ENCODE data around the gene GARIN5B.
"Not testable (repeated sequence)": the region's sequence is repeated elsewhere in the genome, so short reads cannot be mapped to it uniquely, and the experiment has no call there.

The GARIN5B gene

DNA sequence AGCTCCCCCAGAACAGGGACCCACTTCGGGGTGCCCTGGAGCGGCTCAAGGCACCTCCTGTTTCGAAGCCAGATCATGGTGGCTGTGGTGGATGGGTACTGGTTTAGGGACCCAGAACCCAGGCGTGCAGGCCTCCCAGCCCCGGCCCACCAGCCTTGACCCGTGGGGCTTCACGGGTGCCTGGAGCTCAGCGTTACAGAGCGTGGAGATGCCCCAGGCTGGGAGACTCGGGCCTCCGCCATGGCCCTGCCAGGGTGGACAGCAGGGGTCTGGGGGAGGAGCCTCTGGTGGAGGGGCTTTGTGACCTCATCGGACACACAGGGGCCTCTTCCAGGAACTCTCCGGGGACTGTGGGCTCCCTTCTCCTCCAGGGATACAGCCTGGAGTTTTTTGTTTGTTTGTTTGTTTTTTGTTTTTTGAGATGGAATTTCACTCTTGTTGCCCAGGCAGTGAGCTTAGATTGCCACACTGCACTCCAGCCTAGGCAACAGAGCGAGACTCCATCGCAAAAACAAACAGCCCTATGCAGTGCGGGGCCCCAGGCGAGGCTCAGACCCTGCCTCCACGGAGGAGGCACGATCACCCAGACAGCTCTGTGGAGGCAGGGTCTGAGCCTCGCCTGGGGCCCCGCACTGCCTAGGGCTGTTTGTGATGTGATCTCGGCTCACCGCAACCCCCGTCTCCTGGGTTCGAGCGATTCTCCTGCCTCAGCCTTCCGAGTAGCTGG lies at the start of gene GARIN5B:
TSS of gene GARIN5B (minus strand) at position 271 of the 727 bp plus-strand sequence. CDS start at position 77, 194 bp downstream.
- Histone ChIP-seq H3K27ac (ENCODE audit: low read depth, low read length) (no peak within 1 kb of the TSS), H3K4me3 (ENCODE audit: low read depth, low read length) (no peak within 1 kb of the TSS), H3K4me1 (ENCODE audit: control insufficient read depth, insufficient read depth, low read length, unreplicated experiment) (no peaks in the 10 kb centered on the region), H3K27me3 (ENCODE audit: insufficient read depth, low read length) (no peaks in the 10 kb centered on the region), H2AFZ (ENCODE audit: low read length, unreplicated experiment) (no peak within 1 kb of the TSS), H3K36me3 (ENCODE audit: insufficient read depth, low read length) (no peaks in the 10 kb centered on the region), H3K79me2 (ENCODE audit: control insufficient read depth, insufficient read depth, low read length, unreplicated experiment) (no peaks in the 10 kb centered on the region)

DNA sequence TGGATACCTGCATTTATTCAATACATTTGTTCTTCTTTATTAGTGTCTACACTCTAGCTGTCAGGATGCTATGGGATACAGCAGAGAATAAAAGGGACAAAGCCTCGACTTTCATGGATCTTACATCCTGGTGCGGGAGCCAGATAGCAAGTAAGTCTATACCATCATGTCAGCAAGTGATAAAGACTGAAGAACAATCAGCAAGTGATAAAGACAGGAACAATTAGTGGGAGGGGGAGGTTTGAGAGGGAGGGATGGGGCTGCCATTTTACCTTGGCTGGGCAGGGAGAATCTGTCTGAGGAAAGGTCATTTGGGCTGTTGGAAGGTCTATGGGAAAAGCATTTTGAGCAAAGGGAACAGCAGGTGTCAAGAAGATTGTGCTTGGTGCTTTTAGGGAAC lies 47.1 kb upstream of the GARIN5B start:
- H3K4me1 ChIP-seq (ENCODE audit: control insufficient read depth, insufficient read depth, low read length, unreplicated experiment): peaks cover 17% of the 10 kb centered on the region
- peaks cover 6% of the 10 kb centered on the region; the same call in 1 of the 2 replicates for H3K36me3 ChIP-seq (ENCODE audit: insufficient read depth, low read length)
- H3K27ac ChIP-seq (ENCODE audit: low read depth, low read length): no peak overlapping the region
- H3K4me3 ChIP-seq (ENCODE audit: low read depth, low read length): no peak overlapping the region
- no peak overlapping the region for H2AFZ ChIP-seq (ENCODE audit: low read length, unreplicated experiment)
- H3K79me2 ChIP-seq (ENCODE audit: control insufficient read depth, insufficient read depth, low read length, unreplicated experiment): peaks cover 26% of the 10 kb centered on the region
- H3K27me3 ChIP-seq (ENCODE audit: insufficient read depth, low read length): no peaks in the 10 kb centered on the region

DNA sequence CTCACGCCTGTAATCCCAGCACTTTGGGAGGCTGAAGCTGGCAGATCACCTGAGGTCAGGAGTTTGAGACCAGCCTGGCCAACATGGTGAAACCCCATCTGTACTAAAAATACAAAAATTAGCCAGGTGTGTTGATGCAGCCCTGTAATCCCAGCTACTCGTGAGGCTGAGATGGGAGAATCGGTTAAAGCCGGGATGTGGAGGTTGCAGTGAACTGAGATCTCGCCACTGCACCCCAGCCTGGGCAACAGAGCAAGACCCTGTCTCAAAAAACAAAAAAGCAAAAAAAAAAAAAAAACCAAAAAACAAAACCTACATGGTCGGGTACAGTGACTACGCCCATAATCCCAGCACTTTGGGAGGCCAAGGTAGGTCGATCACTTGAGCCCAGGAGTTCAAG lies 46.1 kb upstream of the GARIN5B start:
- H3K27ac ChIP-seq (ENCODE audit: low read depth, low read length): not testable (repeated sequence)

DNA sequence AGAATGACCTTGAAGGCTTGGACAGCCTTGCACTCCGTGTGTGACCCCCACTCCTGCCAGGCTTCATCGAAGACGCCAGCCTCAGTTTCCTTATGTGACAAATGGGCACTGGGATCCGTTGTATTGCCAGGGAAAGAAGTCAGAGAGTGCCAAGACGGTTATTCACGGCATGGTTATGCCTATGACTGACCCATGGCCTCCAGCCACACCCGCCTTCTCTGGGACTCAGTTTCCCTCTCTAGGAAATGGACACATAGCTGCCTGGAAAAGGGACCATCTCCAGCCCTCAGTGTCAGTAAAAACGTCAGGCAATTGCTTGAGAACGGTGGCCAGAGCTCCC lies 45.4 kb upstream of the GARIN5B start:
- Histone ChIP-seq H3K79me2 (ENCODE audit: control insufficient read depth, insufficient read depth, low read length, unreplicated experiment) (peaks cover 35% of the 10 kb centered on the region), H3K27ac (ENCODE audit: low read depth, low read length) (peak overlapping the region; percentile 98), H3K27me3 (ENCODE audit: insufficient read depth, low read length) (no peaks in the 10 kb centered on the region), H3K4me1 (ENCODE audit: control insufficient read depth, insufficient read depth, low read length, unreplicated experiment) (peaks cover 17% of the 10 kb centered on the region), H2AFZ (ENCODE audit: low read length, unreplicated experiment) (peak overlapping the region; percentile 99), H3K36me3 (ENCODE audit: insufficient read depth, low read length) (peaks cover 6% of the 10 kb centered on the region; the same call in 1 of the 2 replicates), H3K4me3 (ENCODE audit: low read depth, low read length) (peak overlapping the region; percentile 84)

More for the DNA sequence above, 46.1 kb upstream of the GARIN5B start:
- not testable (repeated sequence) for H2AFZ ChIP-seq (ENCODE audit: low read length, unreplicated experiment); H3K4me3 ChIP-seq (ENCODE audit: low read depth, low read length); H3K36me3 ChIP-seq (ENCODE audit: insufficient read depth, low read length); H3K27me3 ChIP-seq (ENCODE audit: insufficient read depth, low read length)
- H3K79me2 ChIP-seq (ENCODE audit: control insufficient read depth, insufficient read depth, low read length, unreplicated experiment): peaks cover 31% of the 10 kb centered on the region
- H3K4me1 ChIP-seq (ENCODE audit: control insufficient read depth, insufficient read depth, low read length, unreplicated experiment): peaks cover 17% of the 10 kb centered on the region

DNA sequence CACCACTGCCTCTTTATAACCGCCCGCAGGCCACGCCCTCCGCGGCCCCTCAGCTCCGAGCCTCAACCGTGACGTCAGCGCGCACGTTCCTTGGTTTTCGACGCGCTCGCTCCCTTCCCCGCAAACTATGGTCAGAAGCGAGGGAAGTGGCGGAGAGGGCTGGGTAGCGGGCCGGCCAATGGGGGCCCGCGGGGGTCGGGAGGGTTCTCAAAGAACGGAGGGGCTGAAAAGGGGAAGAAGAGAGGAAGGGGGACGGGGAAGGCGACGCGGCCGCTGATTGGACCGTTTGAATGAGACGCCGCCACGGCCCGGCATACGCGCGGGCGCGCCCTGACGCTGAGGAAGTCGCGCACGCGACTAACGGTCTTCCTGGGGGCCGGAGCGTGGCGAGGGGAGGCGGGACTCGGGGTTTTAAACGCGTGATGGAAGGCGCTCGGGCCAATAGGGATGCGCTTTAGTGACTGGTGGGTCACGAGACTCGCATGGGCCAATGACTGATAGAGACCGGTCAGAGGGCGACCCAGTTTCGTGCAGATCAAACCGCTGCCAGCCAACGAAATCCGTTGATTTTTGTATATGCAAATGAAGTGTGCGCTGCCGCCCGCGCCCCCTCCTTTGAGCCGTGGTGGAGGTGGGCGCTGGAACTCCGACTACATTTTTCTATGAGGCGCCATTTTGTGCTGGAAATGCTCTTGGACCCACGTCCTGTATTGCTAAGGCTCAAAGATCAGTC lies 44.9 kb upstream of the GARIN5B start:
- H3K27me3 ChIP-seq (ENCODE audit: insufficient read depth, low read length): no peaks in the 10 kb centered on the region
- H3K27ac ChIP-seq (ENCODE audit: low read depth, low read length): peak overlapping the region; percentile 98
- peak overlapping the region; percentile 99 for H2AFZ ChIP-seq (ENCODE audit: low read length, unreplicated experiment)
- peaks cover 40% of the 10 kb centered on the region for H3K79me2 ChIP-seq (ENCODE audit: control insufficient read depth, insufficient read depth, low read length, unreplicated experiment)
- peak overlapping the region; percentile 84 for H3K4me3 ChIP-seq (ENCODE audit: low read depth, low read length)
- peaks cover 8% of the 10 kb centered on the region; the same call in 1 of the 2 replicates for H3K36me3 ChIP-seq (ENCODE audit: insufficient read depth, low read length)
- H3K4me1 ChIP-seq (ENCODE audit: control insufficient read depth, insufficient read depth, low read length, unreplicated experiment): peaks cover 17% of the 10 kb centered on the region

DNA sequence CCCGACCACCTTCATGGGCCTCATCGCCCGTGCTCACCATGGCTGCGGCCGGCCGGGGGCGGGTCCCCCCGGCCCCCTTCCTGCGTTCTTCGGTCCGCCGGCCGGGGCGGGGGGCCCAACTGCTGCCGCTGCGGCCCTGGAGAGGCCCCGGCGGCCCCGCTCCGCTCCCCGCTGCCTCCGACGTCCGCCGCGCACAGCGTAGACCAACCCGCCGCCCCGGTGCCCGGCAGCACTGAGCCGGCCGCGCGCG lies 44.4 kb upstream of the GARIN5B start, which contains the start of gene UBE2S:
TSS of gene UBE2S (minus strand) at position 239 of the 250 bp plus-strand sequence. CDS start at position 40, 199 bp downstream.
- peak within 1 kb of the TSS; percentile 98 for H3K27ac ChIP-seq (ENCODE audit: low read depth, low read length)
- H3K27me3 ChIP-seq (ENCODE audit: insufficient read depth, low read length); H3K36me3 ChIP-seq (ENCODE audit: insufficient read depth, low read length): not testable (repeated sequence)
- H3K79me2 ChIP-seq (ENCODE audit: control insufficient read depth, insufficient read depth, low read length, unreplicated experiment): peaks cover 45% of the 10 kb centered on the region
- peak within 1 kb of the TSS; percentile 84 for H3K4me3 ChIP-seq (ENCODE audit: low read depth, low read length)
- H2AFZ ChIP-seq (ENCODE audit: low read length, unreplicated experiment): peak within 1 kb of the TSS; percentile 99
- H3K4me1 ChIP-seq (ENCODE audit: control insufficient read depth, insufficient read depth, low read length, unreplicated experiment): peaks cover 17% of the 10 kb centered on the region

DNA sequence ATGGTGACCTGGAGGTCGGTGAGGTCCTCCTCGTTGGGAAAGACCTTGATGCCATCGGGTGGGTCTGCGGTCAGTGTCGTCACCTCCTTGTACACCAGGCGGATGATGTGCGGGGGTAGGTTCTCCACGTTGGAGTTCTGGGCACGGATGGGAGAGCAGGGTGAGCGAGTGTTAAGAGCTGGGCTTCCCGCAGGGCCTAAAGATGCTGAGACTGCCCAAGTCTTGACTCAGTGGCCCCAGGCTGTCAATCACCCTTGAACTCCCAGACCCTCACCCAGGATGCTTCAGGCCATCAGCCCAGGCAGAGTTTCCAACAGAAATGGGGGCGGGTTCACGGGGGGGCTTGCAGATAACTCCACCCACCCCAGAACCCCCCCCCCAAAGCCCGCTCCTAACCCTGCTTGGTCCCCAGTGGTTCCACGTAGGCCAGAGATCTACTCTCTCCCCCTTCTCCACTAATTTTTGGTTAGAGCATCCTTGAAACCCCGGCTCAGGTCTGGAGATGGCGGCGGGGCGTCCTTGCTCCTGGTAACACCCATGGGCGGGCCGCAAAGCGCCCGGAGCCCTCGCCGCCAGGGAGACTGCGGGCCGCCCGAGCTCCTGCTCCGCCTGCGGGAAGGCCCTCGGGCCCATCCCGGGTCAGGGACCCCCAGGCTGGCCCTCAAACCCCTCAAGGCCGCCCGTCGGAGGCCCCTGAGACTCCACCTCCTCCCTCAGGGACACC lies 43.9 kb upstream of the GARIN5B start:
- H3K27ac ChIP-seq (ENCODE audit: low read depth, low read length): peak overlapping the region; percentile 98
- peaks cover 17% of the 10 kb centered on the region for H3K4me1 ChIP-seq (ENCODE audit: control insufficient read depth, insufficient read depth, low read length, unreplicated experiment)
- H2AFZ ChIP-seq (ENCODE audit: low read length, unreplicated experiment): no peak overlapping the region
- peak overlapping the region; percentile 84 for H3K4me3 ChIP-seq (ENCODE audit: low read depth, low read length)
- peaks cover 46% of the 10 kb centered on the region for H3K79me2 ChIP-seq (ENCODE audit: control insufficient read depth, insufficient read depth, low read length, unreplicated experiment)
- H3K27me3 ChIP-seq (ENCODE audit: insufficient read depth, low read length): no peaks in the 10 kb centered on the region
- H3K36me3 ChIP-seq (ENCODE audit: insufficient read depth, low read length): peaks cover 8% of the 10 kb centered on the region; the same call in 1 of the 2 replicates

DNA sequence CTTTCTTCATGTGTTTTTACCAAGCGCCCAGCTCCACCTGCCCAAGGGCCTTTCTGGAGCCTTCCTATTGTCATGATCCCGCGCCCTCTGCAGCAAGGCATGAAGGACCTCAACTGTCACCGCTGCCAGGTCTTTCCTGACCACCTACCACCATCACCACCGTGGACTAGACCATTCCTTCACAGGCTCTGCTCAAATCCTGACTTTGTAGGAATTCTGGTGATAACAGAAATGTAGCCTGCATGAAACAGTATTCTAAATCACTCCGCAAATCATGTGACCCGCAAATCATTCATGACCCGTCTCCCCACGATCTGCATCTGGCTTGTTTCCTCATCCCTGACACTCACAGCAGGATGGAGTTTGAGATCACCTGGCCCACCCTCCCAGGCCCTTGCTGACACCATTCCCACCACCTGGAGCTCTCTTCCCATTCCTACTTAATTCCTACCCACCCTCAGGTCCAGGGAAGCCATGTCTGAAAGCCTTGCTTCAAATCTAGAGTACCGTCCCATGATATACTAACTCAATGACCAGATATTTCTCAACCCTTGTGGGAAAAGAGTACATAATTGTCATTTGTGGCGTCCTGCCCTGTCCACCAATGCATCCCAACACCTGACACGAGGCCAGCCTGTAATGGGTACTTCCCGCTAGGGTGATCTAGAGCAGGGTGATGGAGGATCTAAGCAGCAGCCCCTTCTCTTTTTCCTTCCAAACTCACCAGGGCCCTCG lies 43.2 kb upstream of the GARIN5B start:
- no peak overlapping the region for H2AFZ ChIP-seq (ENCODE audit: low read length, unreplicated experiment)
- H3K27ac ChIP-seq (ENCODE audit: low read depth, low read length): peak overlapping the region; percentile 7; the same call in 1 of the 2 replicates
- peak overlapping the region; percentile 84 for H3K4me3 ChIP-seq (ENCODE audit: low read depth, low read length)
- peaks cover 46% of the 10 kb centered on the region for H3K79me2 ChIP-seq (ENCODE audit: control insufficient read depth, insufficient read depth, low read length, unreplicated experiment)
- no peaks in the 10 kb centered on the region for H3K27me3 ChIP-seq (ENCODE audit: insufficient read depth, low read length)
- peaks cover 8% of the 10 kb centered on the region; the same call in 1 of the 2 replicates for H3K36me3 ChIP-seq (ENCODE audit: insufficient read depth, low read length)
- peaks cover 17% of the 10 kb centered on the region for H3K4me1 ChIP-seq (ENCODE audit: control insufficient read depth, insufficient read depth, low read length, unreplicated experiment)

DNA sequence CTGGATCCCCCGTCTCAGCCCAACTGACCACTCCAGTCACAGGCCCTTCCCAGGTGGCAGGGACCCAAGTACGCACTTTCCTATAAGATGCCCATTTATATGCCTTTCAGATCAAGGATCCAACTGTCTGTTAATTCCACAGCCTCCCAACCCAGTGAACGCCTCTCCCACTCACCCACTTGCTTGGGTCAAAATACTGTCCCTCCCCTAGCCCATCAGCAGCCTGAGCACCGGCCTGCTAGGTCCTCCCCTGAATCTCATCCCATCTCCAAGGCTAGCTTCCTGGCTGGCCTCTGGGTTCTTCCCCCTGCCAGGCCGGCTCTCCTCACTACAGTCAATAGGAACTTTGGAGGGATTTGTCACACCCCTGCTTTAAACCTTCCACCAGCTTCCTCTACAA lies 42.6 kb upstream of the GARIN5B start:
- no peaks in the 10 kb centered on the region for H3K27me3 ChIP-seq (ENCODE audit: insufficient read depth, low read length)
- H3K4me1 ChIP-seq (ENCODE audit: control insufficient read depth, insufficient read depth, low read length, unreplicated experiment): peaks cover 17% of the 10 kb centered on the region
- H3K36me3 ChIP-seq (ENCODE audit: insufficient read depth, low read length): peaks cover 8% of the 10 kb centered on the region; the same call in 1 of the 2 replicates
- no peak overlapping the region for H3K27ac ChIP-seq (ENCODE audit: low read depth, low read length)
- peak overlapping the region; percentile 84 for H3K4me3 ChIP-seq (ENCODE audit: low read depth, low read length)
- peaks cover 46% of the 10 kb centered on the region for H3K79me2 ChIP-seq (ENCODE audit: control insufficient read depth, insufficient read depth, low read length, unreplicated experiment)
- H2AFZ ChIP-seq (ENCODE audit: low read length, unreplicated experiment): no peak overlapping the region

DNA sequence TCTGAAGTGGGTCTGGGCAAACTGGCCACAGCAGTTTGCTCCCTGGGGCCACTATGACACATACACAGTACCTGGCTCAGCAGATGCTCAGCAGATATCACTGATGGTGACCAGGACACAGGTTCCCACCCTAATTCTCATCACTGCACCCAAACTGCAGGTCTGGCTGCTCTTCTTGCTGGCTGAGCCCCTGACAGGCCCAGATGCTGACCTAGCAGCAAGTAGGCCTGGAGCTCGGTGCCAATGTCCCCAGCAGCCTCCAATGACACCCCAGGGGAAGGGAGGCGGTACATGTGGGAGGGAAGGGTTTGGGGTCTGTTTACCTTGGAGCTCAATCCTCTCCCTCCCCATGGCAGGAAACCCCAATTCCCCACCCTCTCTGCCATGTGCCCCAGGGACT lies 39.4 kb upstream of the GARIN5B start:
- Histone ChIP-seq H3K4me3 (ENCODE audit: low read depth, low read length) (no peak overlapping the region), H3K27me3 (ENCODE audit: insufficient read depth, low read length) (no peaks in the 10 kb centered on the region), H3K79me2 (ENCODE audit: control insufficient read depth, insufficient read depth, low read length, unreplicated experiment) (peaks cover 43% of the 10 kb centered on the region), H3K27ac (ENCODE audit: low read depth, low read length) (no peak overlapping the region), H3K36me3 (ENCODE audit: insufficient read depth, low read length) (peaks cover 8% of the 10 kb centered on the region; the same call in 1 of the 2 replicates), H2AFZ (ENCODE audit: low read length, unreplicated experiment) (no peak overlapping the region), H3K4me1 (ENCODE audit: control insufficient read depth, insufficient read depth, low read length, unreplicated experiment) (peaks cover 12% of the 10 kb centered on the region)

All from ACC112 (cell line).